Measurements from ENCODE around the gene ANGEL1.

ANGEL1 gene

DNA sequence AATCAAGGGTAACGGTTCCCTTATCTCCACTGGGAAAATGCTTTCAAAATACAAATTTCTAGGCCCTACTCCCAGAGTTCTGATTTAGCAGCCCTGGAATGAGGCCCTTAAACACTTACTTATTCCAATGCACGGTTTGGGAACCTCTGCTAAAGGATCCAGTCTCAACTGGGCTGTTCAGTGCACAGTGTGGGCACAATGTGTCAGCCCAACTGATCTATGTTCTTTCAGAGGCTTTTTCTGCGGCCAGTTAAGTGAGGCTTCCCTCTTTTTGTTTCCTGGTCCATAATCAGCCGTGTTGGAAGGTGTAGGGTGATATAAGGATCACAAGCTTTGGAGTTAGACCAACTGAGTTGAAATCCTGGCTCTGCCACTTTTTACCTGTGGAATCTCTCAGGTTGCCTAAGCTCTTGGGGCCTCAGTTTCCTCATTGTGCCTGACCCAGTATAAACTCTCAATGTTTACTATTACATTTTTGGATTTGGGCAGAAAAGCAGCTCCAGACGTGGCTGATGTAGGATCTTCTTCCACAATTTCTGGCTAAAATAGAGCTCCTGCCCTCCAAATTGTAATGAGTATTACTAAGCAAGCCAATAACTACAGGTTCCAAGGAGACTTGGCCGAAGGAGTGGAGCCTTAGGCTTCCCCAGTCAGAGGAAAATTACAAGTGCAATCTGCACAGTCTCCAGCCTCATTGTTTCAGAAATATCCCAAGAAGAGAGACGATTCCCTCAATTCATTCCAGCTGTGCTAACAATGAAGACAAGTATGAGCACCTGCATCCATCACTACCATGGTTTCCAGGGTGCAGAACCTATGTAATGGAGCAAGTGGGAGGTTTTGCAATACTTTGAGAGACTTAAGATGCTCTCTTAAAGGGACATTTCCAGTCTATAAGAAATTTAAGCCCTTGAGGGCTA is 2.3 kb upstream of the ANGEL1 start:
- no peak for DNase-seq (ENCODE audit: low read depth)

DNA sequence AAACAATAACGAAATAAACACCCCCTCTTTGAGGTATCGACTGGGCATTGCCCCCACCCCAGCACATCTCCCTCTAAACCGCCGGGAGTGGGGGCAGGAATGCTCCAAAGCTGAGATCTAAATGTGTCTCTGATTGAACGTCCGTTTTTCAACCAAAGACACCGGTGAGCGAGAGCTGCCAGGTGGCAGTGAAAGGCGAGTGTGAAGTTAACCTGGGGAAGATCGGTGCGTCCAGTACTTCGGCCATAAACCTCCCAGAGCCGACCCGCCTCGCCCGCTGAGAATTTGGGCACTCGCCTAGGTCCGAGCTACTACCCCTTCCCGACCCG is 625 bp downstream of the ANGEL1 start:
- no peak for DNase-seq (ENCODE audit: low read depth)

DNA sequence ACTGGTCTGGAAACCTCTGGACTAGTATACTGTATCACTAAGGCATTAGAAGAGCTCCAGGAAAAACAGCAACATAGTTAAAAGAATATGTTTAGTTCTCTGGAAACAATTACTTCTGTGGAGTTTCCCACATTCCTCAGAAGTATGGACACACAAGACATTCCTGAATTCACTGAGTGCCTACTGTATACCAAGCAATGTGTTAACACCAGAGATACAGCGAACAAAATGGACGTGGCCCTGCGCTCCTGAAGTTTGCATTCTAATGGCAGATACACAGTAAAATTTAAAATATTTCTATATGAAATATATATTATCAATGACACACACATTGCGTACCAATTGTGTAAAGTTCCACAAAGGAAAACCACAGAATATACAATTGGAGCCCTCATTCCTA is 1.1 kb downstream of the ANGEL1 start:
- no peak for DNase-seq (ENCODE audit: low read depth)

DNA sequence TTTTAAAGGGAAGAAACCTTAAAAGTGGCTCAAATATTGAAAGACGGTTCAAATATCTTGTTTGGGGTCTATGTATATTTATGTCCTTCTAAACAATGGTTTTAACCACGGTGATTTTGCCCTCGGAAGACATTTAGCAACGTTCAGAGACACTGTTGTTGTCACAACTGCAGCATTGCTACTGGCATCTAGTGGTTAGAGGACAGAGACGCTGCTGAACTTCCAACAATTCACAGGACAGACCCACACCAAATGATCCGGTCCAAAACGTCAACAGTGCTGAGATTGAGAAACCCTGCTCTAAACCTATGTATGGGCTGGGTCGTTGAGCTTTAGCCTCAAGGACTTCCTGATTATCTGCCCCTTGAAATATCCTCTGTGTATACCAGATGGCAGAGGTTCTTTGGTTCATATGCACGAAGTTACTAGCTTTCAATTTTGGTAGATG is 1.7 kb downstream of the ANGEL1 start:
- no peak for DNase-seq (ENCODE audit: low read depth)

DNA sequence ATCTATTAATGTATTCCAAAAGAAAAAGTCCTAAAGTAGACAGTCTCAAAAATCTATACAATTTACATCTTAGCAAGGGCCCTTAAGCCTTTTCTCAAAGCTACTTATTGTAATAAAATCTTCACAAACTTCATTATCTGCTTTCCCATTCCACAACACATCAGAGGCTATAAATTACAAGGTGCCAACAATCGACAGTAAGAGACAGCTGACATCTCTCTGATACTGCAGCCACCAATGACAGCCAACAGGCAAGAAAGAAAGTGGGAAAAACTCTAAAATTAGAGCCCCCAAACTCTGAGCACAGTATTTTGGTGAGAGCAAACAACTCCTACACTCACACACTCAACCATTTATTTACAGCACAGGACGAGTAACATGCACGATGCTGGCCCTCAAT is 2.2 kb downstream of the ANGEL1 start:
- no peak for DNase-seq (ENCODE audit: low read depth)

DNA sequence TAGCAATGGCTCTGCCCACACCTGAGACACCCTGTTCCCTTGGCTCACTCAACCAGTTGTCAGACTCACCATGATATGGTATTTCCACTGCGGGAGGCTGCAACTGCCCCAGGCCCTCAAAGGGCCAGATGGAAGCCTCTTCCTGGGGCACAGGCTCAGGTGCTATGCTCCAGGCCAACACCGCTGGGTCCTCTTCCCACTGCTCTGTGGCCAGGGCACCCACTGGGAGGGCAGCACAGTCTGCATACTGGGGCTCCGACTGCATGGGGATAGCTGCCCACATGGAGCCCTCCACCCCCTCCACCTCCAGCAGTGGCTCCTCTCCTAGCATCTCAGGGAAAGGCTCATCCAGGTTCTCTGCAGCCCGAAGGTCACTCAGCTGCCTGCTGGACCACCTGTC is 3.7 kb downstream of the ANGEL1 start:
- no peak for DNase-seq (ENCODE audit: low read depth)

DNA sequence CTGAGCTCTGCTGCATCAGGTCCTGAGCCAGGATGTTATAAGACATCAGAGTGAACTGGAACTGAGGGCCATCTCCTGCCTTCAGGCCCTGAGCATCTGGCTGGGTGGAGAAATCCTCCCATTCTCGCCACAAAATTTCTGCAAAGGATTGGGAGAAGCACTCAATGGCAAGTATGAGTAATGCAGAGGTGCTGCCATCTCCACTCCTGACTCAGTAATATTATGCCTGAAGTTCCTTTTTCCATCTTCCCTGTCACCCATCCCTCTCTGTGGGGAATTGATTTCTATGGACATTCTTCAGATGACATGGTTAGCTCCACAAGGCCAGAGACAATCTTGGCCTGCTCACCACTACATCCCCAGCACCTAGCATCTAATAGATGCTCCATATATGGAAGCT is 4.7 kb downstream of the ANGEL1 start:
- DNase-seq (ENCODE audit: low read depth) = no peak

DNA sequence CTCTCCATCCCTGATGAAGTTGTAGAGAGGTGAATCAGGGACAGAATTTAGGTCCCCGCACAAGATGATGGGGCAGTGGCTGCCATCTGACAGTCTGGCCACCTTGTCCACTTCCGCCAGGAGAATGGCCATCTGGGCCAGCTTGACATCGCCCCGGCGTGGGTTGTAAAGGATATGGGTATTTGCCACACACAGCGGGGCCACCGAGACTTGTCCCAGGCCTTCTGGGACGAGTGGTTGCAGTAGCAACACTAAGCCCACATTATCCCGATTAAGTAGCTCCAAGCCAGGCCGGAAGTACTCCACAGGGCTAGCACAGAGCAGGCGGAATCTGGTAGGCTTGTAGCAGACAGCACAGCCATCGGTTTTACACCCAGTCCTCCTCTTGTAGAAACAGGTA is 6.2 kb downstream of the ANGEL1 start:
- DNase-seq (ENCODE audit: low read depth) = no peak

DNA sequence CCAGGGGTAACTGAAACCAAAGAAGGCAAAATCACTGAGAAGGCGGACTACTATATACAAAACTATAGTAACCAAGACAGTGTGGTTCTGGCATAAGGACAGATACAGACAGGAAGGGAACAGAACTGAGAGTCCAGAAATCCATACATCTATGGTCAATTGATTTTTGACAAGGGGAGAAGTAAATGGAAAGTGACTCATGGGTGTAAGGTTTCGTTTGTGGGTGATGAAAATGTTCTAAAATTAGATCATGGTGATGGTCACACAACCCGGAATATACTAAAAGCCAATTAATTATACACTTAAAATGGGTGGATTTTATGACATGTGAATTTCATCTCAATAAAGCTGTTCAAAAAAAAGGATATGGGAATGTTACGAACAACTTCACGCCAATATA is 18.7 kb downstream of the ANGEL1 start:
- DNase-seq (ENCODE audit: low read depth) = no peak

DNA sequence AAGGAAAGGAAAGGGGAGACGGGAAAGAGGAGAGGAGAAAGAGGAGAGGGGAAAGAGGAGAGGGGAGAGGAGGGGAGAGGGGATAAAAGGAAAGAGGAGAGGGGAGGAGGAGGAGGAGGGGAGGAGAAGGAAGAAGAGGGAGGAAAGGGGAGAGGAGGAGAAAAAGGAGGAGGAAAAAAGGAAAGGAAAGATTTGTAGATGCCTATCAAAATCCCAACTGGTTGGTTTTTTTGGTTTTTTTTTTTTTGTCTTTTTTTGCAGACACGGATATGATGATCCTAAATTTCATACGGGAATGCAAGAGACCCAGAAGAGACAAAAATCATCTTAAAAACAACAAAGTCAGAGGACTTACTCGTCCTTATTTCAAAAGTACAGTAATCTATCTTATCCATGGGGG is 19.4 kb downstream of the ANGEL1 start:
- no peak for DNase-seq (ENCODE audit: low read depth)

DNA sequence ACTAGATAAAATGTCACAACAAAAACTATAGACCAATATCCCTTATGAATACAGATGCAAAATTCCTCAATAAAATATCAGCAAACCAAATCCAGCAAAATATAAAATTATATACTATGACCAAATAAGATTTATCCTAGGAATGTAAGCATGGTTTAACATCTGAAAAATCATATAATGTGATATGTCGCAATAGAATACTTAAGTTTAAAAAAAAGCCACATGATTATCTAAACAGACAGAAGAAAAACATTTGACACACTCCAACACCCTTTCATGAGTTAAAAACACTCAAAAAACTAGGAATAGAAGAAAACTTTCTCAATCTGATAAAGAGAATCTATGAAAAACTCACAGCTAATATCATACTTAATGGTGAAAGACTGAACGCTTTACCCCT is 20.3 kb downstream of the ANGEL1 start:
- DNase-seq (ENCODE audit: low read depth) = no peak

DNA sequence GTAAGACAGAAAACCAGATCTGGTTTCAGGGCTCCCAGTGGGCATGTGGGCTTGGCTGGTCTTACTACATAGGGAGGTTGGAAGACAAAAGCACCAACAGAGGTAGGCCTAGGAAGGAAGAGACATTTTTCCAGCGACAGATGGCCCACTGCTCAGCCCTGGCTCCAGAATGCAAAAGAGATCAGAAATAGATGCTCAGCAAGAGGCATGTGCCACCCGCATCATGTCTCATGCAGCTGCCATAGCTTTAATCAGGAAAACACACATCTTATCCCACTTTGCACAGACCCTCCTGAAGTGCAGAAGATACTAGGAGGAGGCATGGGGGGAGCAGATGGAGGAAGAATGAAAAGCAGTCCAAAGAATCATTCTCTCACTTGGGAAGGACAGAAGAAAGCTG is 26.1 kb downstream of the ANGEL1 start:
- DNase-seq (ENCODE audit: low read depth) = no peak

DNA sequence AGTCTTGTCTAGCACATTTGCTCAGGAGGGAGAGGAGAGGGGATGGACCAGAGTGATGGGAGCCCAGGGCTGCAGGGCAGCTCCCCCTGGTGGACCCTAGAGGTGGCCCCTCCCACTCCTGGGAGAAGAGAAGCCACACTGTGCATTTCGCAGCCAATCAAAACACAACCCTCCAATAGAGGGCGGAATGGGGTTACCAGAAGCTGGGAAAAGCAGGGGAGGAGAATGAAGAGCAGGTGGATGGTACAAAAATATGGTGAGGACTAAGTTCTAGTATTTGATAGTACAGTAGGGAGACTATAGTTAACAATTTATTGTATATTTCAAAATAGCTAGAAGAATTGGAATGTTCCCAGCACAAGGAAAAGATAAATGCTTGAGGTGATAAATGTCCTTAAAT is 27.8 kb downstream of the ANGEL1 start:
- DNase-seq (ENCODE audit: low read depth) = no peak

DNA sequence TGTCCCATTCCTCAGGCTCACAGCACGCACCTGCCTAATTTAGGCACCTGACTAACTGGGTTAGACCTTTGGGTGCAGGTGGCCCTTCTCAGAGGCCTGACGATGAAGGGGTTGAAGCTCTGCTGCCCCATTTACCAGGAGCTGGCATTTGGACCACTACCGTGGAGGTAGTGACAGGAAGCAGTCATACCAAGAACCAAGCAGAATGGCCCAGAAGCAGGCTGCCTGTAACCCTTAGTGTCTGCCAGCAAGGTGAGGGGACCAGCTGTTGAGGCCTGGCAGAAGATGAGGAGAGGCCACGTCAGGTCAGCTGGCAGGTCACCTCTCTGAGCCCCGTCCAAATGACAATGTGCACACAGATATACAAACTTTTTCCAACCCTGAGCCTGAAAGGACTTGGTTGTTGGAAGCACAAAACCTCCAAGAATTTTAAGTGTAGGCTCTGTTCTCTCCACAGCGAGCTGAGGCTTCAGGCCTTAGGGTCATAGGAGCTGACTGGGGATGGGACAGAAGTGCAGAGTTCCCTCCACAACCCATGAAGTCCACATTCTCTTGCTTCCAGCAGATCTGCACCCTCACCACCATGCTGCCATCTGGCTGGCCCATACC is 28.3 kb downstream of the ANGEL1 start:
- DNase-seq (ENCODE audit: low read depth) = no peak

DNA sequence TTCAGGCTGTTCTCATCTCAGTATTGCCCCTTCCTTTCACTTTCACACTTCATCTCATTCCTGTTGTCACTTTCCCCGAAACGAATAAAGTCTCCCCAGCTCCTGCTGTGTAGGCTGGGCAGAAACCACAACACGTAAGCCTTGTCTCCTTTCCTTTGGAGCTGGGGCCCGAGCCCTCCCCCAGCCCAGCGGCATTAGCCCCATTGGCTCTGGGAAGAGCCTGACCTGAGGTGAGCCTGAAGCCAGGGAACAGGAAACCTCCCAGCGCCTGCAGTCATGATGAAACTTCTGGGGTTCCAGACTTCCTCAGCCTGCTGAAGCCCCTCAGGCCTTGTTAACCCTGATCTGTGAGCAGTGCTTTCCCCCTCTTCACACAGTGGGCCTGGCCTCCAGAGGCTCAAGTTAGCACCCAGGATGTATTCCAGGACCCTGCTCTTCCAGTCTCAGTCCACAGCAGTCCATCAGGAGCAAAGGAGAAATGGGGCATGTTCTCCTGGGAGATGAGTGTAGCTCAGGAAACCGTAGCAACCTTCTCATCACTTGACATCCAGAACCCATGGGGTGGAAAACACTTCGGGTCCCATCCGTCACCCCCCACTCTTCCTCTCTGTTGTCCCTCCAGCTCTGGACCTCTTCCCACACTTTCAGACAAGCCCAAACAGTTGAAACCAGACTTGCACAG is 29.7 kb downstream of the ANGEL1 start:
- no peak for DNase-seq (ENCODE audit: low read depth)

DNA sequence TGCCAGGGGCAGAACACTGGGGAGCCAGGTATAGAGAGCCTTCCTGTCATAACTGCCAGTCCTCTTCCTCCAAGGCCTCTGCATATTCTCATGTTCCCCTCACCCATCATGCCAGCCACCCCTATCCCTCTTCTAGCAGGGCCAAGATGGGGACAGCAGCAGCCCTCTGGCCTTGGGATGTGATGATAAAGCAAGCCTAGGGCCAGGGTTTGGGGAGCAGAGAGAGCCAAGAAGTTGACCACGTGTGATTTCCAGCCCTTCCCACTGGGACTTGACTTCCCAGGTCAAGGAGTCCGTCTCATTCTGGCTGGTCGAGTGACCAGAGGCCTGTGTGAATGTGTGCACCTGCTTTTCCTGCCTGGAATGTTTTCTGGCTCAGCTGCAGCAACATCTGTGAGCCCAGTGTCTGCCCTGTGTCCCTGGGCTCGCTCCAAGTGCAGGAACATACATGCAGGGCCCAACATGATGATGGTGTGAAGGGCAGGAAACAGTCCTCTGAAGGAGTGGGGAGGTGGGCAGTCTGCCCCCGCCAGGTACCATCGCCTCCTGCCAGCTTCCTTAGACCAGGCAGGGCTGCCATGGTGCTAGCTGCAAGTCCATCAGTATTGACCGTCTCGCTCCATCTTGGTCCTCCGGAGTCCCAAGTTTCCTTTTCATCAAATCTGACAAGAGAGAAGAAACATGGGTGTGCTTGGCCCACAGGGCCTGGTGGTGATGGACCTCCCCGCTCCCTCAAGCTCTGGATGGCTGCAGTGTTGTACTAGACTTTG is 30.4 kb downstream of the ANGEL1 start:
- DNase-seq (ENCODE audit: low read depth) = no peak

DNA sequence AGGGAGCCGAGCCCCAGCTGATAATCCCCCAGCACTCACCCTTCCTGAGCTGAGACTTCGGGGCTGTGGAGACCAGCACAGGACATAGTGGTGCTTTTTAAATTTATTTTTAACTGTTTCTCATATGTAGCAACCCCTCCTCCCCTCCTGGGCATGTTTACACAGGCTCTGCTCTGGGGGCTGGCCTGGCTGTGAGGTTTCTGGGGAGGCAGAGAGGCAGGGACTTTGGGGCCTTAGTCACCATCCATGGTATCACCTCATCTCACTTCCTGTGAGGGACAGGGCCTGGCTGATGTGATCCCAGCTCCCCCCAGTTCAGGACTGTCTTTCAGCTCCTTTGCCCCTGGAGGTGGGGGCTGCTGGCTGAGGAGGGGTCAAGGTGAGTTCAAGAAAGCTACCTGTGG is 31.0 kb downstream of the ANGEL1 start:
- DNase-seq (ENCODE audit: low read depth) = no peak

DNA sequence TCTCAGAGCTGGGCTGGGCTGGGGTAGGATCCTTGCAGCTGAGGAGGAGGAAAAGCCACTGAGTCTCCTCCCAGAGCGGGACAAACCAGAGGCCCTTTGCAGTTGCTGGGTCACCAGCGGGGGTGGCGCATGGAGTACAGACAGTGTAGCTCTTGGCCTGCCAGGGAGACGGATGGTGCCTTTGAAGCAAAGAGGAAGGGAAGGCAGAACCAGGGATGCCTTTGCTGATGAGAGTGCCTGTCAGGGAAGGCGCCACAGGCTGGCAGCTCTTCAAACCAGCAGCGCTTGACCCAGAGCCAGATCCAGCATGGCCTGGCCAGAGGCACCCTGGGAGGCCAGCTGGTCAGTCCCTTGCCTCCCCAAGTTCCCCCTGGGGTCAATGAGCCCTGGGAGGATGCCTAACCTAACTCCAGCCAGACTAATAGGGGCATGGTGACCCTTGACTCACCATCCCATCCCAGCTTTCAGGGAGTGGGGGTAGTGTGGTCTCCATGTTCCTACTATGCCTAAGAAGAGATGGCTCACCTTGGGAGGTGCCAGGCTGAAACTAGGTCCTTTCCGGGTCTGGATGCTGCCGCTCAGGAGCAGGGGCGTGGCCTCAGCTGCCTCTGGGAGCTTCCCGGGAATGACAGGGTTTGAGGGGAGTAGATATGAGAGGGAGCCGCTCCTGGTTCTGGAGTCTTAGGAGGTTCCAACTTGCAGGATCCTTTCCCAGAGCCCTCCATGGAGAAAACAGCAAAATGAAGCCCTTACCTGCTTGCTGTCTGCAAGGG is 31.6 kb downstream of the ANGEL1 start:
- no peak for DNase-seq (ENCODE audit: low read depth)

DNA sequence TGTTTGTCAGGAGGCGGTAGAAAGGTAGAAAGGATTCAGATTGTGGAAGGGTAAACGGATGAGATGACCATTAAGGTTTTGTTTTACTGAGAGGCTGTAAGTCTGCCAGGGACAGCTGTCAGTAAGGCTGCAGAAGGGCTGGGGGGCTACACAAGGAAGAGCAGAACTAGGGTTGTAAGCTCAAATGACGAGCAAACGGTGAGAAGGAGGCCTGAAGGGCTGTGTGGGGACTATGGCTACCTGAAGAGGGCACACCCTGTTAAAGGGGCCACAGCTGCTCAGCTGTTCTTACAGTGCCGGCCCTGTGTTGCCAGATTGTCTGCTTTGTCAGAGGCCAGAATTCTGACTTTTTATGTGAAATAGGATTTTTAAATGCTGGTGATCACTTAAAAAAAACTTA is 32.3 kb downstream of the ANGEL1 start:
- no peak for DNase-seq (ENCODE audit: low read depth)

DNA sequence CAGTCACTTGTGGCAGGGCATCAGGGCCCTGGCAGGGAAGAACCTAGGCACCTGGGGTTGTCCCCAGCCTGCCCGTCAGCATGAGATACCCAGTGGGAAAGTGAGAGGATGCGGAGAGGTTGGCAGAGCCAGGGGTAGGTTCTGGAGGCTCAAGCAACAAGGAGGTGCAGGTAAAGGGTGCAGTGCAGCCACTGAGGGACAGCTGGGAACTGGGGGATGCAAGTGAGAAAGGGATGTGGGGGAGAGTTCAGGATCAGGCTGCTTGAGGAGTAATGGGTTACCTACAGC is 32.7 kb downstream of the ANGEL1 start:
- no peak for DNase-seq (ENCODE audit: low read depth)

DNA sequence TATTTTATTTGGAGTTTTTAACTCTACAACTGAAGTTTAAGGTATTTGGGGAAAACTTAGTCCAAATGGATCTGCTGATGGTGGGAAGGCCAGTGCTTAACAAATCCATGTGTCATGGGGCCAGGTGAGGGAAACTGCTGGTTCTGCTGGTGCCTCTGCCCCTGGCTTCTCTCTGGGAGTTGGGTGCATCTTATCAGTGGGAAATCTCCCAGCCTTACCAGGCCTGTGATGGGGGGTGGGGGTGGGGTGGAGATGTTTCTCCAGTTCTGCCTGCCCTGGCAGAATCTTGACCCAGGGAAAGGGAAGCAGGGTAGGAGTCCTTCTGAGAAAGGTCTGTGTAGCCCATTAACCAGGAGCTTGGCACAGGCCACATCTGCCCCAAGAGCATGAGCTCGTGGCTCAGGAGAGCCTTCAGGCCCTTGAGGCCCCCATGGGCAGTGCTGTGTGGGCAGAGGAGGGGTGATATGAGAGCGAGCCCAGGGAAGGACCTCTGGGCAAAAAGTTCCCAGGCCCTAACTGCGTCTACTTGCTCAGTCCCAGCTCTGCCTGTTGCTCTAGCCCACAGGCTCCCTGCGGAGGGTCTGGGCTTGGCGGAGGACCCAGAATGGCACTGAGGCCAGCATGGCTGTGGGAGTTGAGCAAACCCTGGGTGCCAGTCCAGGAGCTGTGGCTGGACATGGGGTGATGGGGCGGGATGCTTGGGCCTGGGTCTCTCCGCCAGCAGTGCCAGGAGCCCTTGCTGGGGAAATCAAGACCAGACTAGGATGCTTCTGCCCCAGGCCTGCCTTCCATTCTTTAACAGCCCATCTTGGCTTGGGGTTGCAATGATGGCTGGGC is 33.2 kb downstream of the ANGEL1 start:
- no peak for DNase-seq (ENCODE audit: low read depth)

Data from stimulated activated CD8-positive, alpha-beta memory T cell treated with anti-CD3 and anti-CD28 coated beads, Interleukin-7, amount 100 ng/mL, for 24 hours (primary cell).